Measurements from ENCODE around the gene TMEM53. TPM values are rescaled to one million over a fixed set of nuclear protein-coding genes. Genes with fewer than 3 reads are reported as not detected.

TMEM53 gene
- total RNA-seq, 6 experiments from 2014 or later = 3.2 to 5.0 (median 4.4) TPM

GRCh38 chr1:44631333-44631646, 43.0 kb downstream of the TMEM53 start:
- Mint-ChIP-seq H3K27ac (peak overlapping the region; percentile 95), H3K4me1 (ENCODE audit: low read depth) (peaks cover 77% of the 10 kb centered on the region), H3K27me3 (ENCODE audit: insufficient read depth) (no peaks in the 10 kb centered on the region; the same call in 1 of the 2 replicates), H3K4me3 (peak overlapping the region; percentile 90), H3K36me3 (ENCODE audit: low read depth) (peaks cover 20% of the 10 kb centered on the region), H3K9me3 (no peaks in the 10 kb centered on the region)
- no peak for DNase-seq
- TF ChIP-seq, protein P1, sequence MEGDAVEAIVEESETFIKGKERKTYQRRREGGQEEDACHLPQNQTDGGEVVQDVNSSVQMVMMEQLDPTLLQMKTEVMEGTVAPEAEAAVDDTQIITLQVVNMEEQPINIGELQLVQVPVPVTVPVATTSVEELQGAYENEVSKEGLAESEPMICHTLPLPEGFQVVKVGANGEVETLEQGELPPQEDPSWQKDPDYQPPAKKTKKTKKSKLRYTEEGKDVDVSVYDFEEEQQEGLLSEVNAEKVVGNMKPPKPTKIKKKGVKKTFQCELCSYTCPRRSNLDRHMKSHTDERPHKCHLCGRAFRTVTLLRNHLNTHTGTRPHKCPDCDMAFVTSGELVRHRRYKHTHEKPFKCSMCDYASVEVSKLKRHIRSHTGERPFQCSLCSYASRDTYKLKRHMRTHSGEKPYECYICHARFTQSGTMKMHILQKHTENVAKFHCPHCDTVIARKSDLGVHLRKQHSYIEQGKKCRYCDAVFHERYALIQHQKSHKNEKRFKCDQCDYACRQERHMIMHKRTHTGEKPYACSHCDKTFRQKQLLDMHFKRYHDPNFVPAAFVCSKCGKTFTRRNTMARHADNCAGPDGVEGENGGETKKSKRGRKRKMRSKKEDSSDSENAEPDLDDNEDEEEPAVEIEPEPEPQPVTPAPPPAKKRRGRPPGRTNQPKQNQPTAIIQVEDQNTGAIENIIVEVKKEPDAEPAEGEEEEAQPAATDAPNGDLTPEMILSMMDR (IDR thresholded peaks at IDR 0.05) = no peak

GRCh38 chr1:44630116-44630515, 44.2 kb downstream of the TMEM53 start:
- Mint-ChIP-seq H3K27me3 (ENCODE audit: insufficient read depth) (no peaks in the 10 kb centered on the region; the same call in 1 of the 2 replicates), H3K4me1 (ENCODE audit: low read depth) (peaks cover 70% of the 10 kb centered on the region), H3K27ac (peak overlapping the region; percentile 95), H3K4me3 (peak overlapping the region; percentile 90), H3K36me3 (ENCODE audit: low read depth) (peaks cover 12% of the 10 kb centered on the region), H3K9me3 (no peaks in the 10 kb centered on the region)
- TF ChIP-seq, protein P1 (IDR thresholded peaks at IDR 0.05) = no peak
- DNase-seq = peak; percentile 93

- Mint-ChIP-seq H3K4me3 (peak overlapping the region; percentile 57), H3K9me3 (no peaks in the 10 kb centered on the region), H3K27me3 (ENCODE audit: insufficient read depth) (no peaks in the 10 kb centered on the region; the same call in 1 of the 2 replicates), H3K36me3 (ENCODE audit: low read depth) (peaks cover 12% of the 10 kb centered on the region), H3K4me1 (ENCODE audit: low read depth) (peaks cover 68% of the 10 kb centered on the region), H3K27ac (peak overlapping the region; percentile 95)
- DNase-seq = peak; percentile 99
- TF ChIP-seq, protein P1 (IDR thresholded peaks at IDR 0.05) = no peak
Observed at GRCh38 chr1:44628962-44629756, 45.1 kb downstream of the TMEM53 start.

- Mint-ChIP-seq H3K27me3 (ENCODE audit: insufficient read depth) (no peaks in the 10 kb centered on the region; the same call in 1 of the 2 replicates), H3K9me3 (no peaks in the 10 kb centered on the region), H3K27ac (no peak overlapping the region), H3K4me3 (no peak overlapping the region), H3K36me3 (ENCODE audit: low read depth) (no peaks in the 10 kb centered on the region), H3K4me1 (ENCODE audit: low read depth) (peaks cover 66% of the 10 kb centered on the region)
- TF ChIP-seq, protein P1 (IDR thresholded peaks at IDR 0.05) = no peak
- DNase-seq = no peak
Observed at GRCh38 chr1:44625348-44625747, 48.9 kb downstream of the TMEM53 start.

DNA sequence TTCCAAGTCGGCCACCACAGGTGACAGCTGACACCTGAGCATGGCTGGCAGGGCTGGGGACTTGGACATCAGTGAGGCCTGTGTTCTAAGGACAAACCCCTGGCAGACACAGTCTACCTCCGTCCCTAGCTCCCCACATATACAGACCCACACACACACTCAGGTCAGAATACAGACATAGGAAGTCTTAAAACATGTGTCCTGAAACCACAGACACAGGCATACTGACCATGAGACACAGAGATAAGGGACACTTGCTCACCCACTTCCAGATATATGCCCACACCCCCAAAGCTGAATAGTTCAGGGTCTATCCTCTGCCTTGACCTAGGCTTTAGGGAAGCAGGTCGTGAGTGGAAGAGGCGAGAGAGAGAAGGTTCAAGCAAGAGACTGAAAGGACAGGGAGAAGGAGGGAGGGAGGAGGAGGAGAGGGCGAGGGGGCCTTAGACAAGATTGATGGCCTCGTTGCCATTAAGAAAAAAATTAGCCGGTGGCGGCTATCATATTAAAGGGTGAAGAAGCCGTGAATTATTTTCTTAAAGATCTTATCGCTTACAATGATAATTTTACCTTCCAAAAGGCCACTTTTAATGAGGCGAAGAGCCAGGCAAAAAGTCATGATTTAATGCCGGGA, 49.9 kb downstream of the TMEM53 start:
- TF ChIP-seq, protein P1 (IDR thresholded peaks at IDR 0.05) = no peak
- H3K9me3 Mint-ChIP-seq = no peaks in the 10 kb centered on the region
- H3K4me3 Mint-ChIP-seq = no peak overlapping the region
- H3K4me1 Mint-ChIP-seq (ENCODE audit: low read depth) = peaks cover 66% of the 10 kb centered on the region
- no peaks in the 10 kb centered on the region for H3K36me3 Mint-ChIP-seq (ENCODE audit: low read depth)
- H3K27ac Mint-ChIP-seq = no peak overlapping the region
- no peaks in the 10 kb centered on the region; the same call in 1 of the 2 replicates for H3K27me3 Mint-ChIP-seq (ENCODE audit: insufficient read depth)
- no peak for DNase-seq
